HL-60 (cell line): ENCODE measurements around the gene CYP26A1.
A peak's percentile ranks its signal among the peaks of the same experiment; 100 is the strongest.

Experiments used
- DNase-seq, 2 experiments: peaks; one replicate each; pipeline ENCODE4 v3.0.0-alpha.2; 2010 to 2020; ENCODE audit warnings: low read depth in 1 of 2, low spot score in 1 of 2
- H3K27ac ChIP-seq: fragments of 250-450 bp; sonication (Bioruptor Pico); replicated peaks from 2 replicates; pipeline ENCODE4 v1.5.1; 2020; ENCODE audit warnings: mild to moderate bottlenecking, moderate library complexity
- H3K27me3 ChIP-seq: fragments of 250-450 bp; sonication (Bioruptor Pico); 2 replicates; pipeline ENCODE4 v1.5.1; 2021; ENCODE audit warnings: mild to moderate bottlenecking, moderate library complexity; ENCODE audit not compliant: insufficient read depth, poor library complexity, severe bottlenecking
- H3K4me3 ChIP-seq: replicated peaks from 2 replicates; pipeline ENCODE4 v1.5.1; 2011; ENCODE audit warnings: mild to moderate bottlenecking, control low read depth, low read length; ENCODE audit not compliant: insufficient read depth
- CTCF ChIP-seq: IDR thresholded peaks from one replicate; pipeline ENCODE4 v1.5.1; 2011; ENCODE audit warnings: low read length, control low read depth, inconsistent platforms; ENCODE audit not compliant: insufficient read depth
- GABPA ChIP-seq: IDR thresholded peaks from 2 replicates; pipeline ENCODE4 v1.6.1; 2012; ENCODE audit warnings: low read depth
- POLR2AphosphoS5 ChIP-seq: IDR thresholded peaks from 2 replicates; pipeline ENCODE4 v1.6.1; 2012; ENCODE audit warnings: low read depth
- REST ChIP-seq: IDR thresholded peaks from 2 replicates; pipeline ENCODE4 v1.6.1; 2012; ENCODE audit warnings: low read depth; ENCODE audit not compliant: insufficient replicate concordance
- SPI1 ChIP-seq: IDR thresholded peaks from 2 replicates; pipeline ENCODE4 v1.6.1; 2012; ENCODE audit warnings: low read depth, mild to moderate bottlenecking, borderline replicate concordance

Gene CYP26A1

GRCh38 chr10:93071674-93072224 is 1.9 kb upstream of the CYP26A1 start:
- no peak overlapping the region for H3K4me3 ChIP-seq

GRCh38 chr10:93072225-93072712 is 1.4 kb upstream of the CYP26A1 start:
- peaks cover 87% of the 10 kb centered on the region for H3K27me3 ChIP-seq
- TF ChIP-seq SPI1 (no peak), GABPA (no peak)
- no peak overlapping the region for H3K4me3 ChIP-seq
- no peak overlapping the region for H3K27ac ChIP-seq
- DNase-seq: no peak

More at GRCh38 chr10:93071674-93072224, 1.9 kb upstream of the CYP26A1 start:
- Histone ChIP-seq H3K27me3 (peaks cover 92% of the 10 kb centered on the region), H3K27ac (no peak overlapping the region)
- no peak for DNase-seq
- TF ChIP-seq REST (no peak), POLR2AphosphoS5 (no peak), CTCF (no peak), GABPA (no peak), SPI1 (no peak)

- Histone ChIP-seq H3K4me3 (peak overlapping the region; percentile 27), H3K27me3 (peaks cover 85% of the 10 kb centered on the region), H3K27ac (no peak overlapping the region)
- TF ChIP-seq REST (no peak), CTCF (no peak), GABPA (no peak), POLR2AphosphoS5 (no peak), SPI1 (no peak)
- no peak for DNase-seq
These were observed 767 bp upstream of the CYP26A1 start for GRCh38 chr10:93072713-93073538.

GRCh38 chr10:93074147-93074596 is 479 bp downstream of the CYP26A1 start:
- peak overlapping the region; percentile 27 for H3K4me3 ChIP-seq

More at GRCh38 chr10:93074147-93074596, 479 bp downstream of the CYP26A1 start:
- H3K27ac ChIP-seq: no peak overlapping the region
- H3K27me3 ChIP-seq: peaks cover 78% of the 10 kb centered on the region
- TF ChIP-seq SPI1 (no peak), POLR2AphosphoS5 (no peak), CTCF (no peak), GABPA (no peak), REST (no peak)
- DNase-seq: peak in 1 of 2 experiments; percentile 23
